Measurements from ENCODE around the gene CCDC57.

Gene CCDC57

DNA sequence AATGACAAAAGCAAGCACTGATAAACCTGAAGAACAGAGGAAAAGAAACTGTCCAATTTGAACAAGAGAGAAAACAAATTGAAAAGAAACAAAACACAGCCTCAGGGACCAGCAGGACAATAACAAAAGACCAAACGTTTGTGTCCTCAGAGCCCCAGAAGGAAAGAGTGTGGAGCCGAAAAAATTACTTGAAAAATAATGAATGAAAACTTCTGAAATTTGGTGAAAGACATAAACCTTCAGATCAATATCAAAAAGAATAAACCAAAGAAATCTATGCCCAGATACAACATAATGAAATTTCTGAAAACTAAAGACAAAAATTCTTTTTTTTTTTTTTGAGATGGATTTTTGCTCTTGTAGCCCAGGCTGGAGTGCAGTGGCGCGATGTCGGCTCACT, 45.6 kb downstream of the CCDC57 start:
- TF ChIP-seq, protein P1, sequence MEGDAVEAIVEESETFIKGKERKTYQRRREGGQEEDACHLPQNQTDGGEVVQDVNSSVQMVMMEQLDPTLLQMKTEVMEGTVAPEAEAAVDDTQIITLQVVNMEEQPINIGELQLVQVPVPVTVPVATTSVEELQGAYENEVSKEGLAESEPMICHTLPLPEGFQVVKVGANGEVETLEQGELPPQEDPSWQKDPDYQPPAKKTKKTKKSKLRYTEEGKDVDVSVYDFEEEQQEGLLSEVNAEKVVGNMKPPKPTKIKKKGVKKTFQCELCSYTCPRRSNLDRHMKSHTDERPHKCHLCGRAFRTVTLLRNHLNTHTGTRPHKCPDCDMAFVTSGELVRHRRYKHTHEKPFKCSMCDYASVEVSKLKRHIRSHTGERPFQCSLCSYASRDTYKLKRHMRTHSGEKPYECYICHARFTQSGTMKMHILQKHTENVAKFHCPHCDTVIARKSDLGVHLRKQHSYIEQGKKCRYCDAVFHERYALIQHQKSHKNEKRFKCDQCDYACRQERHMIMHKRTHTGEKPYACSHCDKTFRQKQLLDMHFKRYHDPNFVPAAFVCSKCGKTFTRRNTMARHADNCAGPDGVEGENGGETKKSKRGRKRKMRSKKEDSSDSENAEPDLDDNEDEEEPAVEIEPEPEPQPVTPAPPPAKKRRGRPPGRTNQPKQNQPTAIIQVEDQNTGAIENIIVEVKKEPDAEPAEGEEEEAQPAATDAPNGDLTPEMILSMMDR (IDR thresholded peaks at IDR 0.05; ENCODE audit: borderline replicate concordance, insufficient read depth, low read depth, low read length), result no peak
- no peak overlapping the region for H3K4me3 ChIP-seq (ENCODE audit: low read depth, low read length)

DNA sequence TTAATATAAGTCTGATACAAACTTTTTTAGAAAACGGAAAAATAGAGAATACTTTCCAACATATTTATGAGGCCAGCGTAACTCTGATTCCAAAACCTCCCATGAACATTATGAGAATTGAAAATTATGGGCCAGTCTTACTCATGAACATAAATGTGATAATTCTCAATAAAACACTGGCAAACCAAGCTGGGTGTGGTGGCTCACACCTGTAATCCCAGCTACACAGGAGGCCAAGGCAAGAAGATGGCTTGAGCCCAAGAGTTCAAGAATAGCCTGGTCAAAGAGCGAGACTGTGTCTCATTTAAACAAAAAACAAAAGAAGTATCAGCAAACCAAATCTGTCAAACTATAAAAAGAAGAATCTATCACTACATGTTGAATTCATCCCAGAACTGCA, 47.8 kb downstream of the CCDC57 start:
- TF ChIP-seq, protein P1 (IDR thresholded peaks at IDR 0.05; ENCODE audit: borderline replicate concordance, insufficient read depth, low read depth, low read length), result no peak
- H3K4me3 ChIP-seq (ENCODE audit: low read depth, low read length), result no peak overlapping the region

DNA sequence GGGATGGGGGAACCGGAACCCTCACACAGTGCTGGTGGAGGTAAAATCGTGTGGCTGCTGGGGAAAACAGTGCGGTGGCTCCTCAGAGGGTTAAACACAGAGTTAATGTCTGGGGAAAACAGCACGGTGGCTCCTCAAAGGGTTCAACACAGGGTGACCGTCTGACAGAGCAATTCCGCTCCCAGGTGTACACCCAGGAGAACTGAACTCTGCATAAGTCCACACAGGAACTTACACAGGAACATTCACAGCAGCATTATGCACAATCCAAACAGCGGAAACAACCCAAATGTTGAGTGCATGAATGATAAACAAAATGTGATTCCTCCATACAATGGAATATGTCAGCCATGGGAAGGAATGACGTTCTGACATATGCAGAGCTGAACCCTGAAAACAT, 51.4 kb downstream of the CCDC57 start:
- TF ChIP-seq, protein P1 (IDR thresholded peaks at IDR 0.05; ENCODE audit: borderline replicate concordance, insufficient read depth, low read depth, low read length), result no peak
- no peak overlapping the region for H3K4me3 ChIP-seq (ENCODE audit: low read depth, low read length)

DNA sequence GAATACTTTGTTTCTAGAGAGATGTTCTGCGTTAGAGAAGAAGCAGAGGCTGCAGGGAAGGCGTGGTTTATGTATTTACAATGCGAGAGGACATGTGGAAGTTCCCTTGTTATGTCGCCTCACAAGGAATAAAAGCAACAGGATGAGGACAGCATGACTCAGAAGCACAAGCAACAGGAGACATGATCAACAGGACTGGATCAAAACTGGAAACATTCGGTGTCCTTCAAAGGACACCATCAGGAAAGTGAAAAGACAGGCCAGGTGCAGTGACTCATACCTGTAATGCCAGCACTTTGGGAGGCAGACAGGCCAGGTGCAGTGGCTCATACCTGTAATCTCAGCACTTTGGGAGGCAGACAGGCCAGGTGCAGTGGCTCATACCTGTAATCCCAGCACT, 52.6 kb downstream of the CCDC57 start:
- TF ChIP-seq, protein P1 (IDR thresholded peaks at IDR 0.05; ENCODE audit: borderline replicate concordance, insufficient read depth, low read depth, low read length), result no peak
- H3K4me3 ChIP-seq (ENCODE audit: low read depth, low read length), result no peak overlapping the region

DNA sequence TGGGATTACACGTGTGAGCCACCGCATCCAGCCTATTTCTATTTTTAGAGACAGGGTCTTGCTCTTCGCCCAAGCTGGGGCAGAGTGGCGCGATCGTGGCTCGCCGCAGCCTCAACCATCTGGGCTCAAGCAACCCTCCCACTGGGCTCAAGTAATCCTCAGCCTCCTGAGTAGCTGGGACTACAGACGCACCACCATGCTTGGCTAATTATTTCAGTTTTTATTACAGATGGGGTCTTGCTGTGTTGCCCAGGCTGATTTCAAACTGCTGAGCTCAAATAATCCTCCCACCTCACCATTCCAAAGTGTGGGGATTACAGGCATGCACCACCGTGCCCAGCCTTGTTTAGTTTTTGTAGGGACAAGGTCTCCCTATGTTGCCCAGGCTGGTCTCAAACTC, 53.8 kb downstream of the CCDC57 start:
- TF ChIP-seq, protein P1 (IDR thresholded peaks at IDR 0.05; ENCODE audit: borderline replicate concordance, insufficient read depth, low read depth, low read length), result no peak
- H3K4me3 ChIP-seq (ENCODE audit: low read depth, low read length), result no peak overlapping the region

DNA sequence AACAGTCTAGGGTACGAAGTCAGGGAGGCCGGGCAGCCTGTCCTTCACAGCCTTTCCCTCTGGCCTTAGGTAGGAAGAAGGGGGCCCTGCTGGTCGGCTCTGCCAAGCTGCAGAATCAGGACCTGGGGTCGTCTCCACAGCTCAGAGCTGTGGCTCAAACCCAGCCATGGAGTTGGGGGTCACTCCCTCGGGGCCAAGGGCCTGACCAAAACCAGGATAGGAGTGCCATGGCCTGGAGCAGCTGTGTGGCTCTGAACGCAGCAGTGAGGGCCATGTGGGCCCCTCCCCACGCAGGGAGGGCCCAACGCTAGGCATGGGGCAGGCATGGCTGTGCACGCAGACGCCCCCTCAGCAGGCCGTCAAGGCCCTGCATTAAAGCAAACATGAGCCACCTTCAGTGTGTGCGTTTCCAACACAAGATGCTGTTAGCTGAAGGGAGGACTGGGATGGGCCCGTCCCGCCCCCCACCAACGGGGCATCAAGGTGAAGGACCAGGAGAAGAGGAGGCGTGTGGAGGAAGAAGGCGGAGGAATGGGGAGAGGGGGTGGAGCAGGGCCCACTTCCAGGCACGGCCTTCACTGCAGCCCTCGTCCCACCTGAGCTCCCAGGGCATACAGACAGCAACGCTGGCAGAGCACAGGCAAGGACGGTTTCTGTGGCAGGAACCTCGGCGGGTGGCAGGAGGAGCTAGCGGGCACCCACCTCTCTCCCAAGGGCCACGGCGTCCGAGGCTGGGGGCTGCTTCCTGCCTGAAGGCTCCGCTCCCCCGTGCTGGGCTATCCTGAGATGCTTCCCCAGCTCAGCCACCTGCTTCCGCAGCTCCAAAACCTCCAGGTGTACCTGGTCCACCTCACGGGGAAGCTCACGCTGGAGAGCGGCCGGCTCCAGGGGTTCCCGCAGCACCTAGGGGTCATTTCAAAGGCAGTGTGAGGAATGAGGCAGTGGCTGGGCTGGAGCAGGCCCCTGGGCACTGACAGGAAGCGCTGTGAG, 55.3 kb downstream of the CCDC57 start:
- TF ChIP-seq, protein P1 (IDR thresholded peaks at IDR 0.05; ENCODE audit: borderline replicate concordance, insufficient read depth, low read depth, low read length), result no peak
- H3K4me3 ChIP-seq (ENCODE audit: low read depth, low read length), result no peak overlapping the region

Measured in GM12875 (cell line).